ENCODE data around the gene TUBA4A.

Gene TUBA4A

GRCh38 chr2:219244789-219245147, 8.9 kb downstream of the TUBA4A start:
- no peak for DNase-seq (ENCODE audit: extremely low read depth in 1 of 2, low read depth in 1 of 2)

- no peak for DNase-seq (ENCODE audit: extremely low read depth in 1 of 2, low read depth in 1 of 2)
Measured at GRCh38 chr2:219243291-219243761, 10.4 kb downstream of the TUBA4A start.

- DNase-seq (ENCODE audit: extremely low read depth in 1 of 2, low read depth in 1 of 2), result no peak
Measured at GRCh38 chr2:219234331-219234730, 19.4 kb downstream of the TUBA4A start.

GRCh38 chr2:219230059-219230540, 23.6 kb downstream of the TUBA4A start:
- DNase-seq (ENCODE audit: extremely low read depth in 1 of 2, low read depth in 1 of 2), result no peak

- DNase-seq (ENCODE audit: extremely low read depth in 1 of 2, low read depth in 1 of 2), result peak; percentile 93 to 94
Measured at GRCh38 chr2:219229305-219230058, 24.2 kb downstream of the TUBA4A start, which contains the start of the genes ANKZF1 and ATG9A. Gene ANKZF1, plus strand, starts transcription at chr2:219229806. Its CDS starts 452 bp downstream, at chr2:219230258. Gene ATG9A, minus strand, starts transcription at chr2:219229636. Its CDS starts 1,612 bp downstream, at chr2:219228024.

GRCh38 chr2:219228911-219229304, 24.8 kb downstream of the TUBA4A start:
- DNase-seq (ENCODE audit: extremely low read depth in 1 of 2, low read depth in 1 of 2), result no peak

- no peak for DNase-seq (ENCODE audit: extremely low read depth in 1 of 2, low read depth in 1 of 2)
Measured at GRCh38 chr2:219228041-219228910, 25.4 kb downstream of the TUBA4A start.

- DNase-seq (ENCODE audit: extremely low read depth in 1 of 2, low read depth in 1 of 2), result no peak
Measured at GRCh38 chr2:219225350-219225749, 28.4 kb downstream of the TUBA4A start.

- DNase-seq (ENCODE audit: extremely low read depth in 1 of 2, low read depth in 1 of 2), result no peak
Measured at GRCh38 chr2:219223831-219224610, 29.7 kb downstream of the TUBA4A start.

GRCh38 chr2:219221957-219222518, 31.7 kb downstream of the TUBA4A start:
- DNase-seq (ENCODE audit: extremely low read depth in 1 of 2, low read depth in 1 of 2), result no peak

GRCh38 chr2:219220652-219221402, 32.9 kb downstream of the TUBA4A start:
- DNase-seq (ENCODE audit: extremely low read depth in 1 of 2, low read depth in 1 of 2), result no peak

- DNase-seq (ENCODE audit: extremely low read depth in 1 of 2, low read depth in 1 of 2), result no peak
Measured at GRCh38 chr2:219219784-219220532, 33.8 kb downstream of the TUBA4A start.

- DNase-seq (ENCODE audit: extremely low read depth in 1 of 2, low read depth in 1 of 2), result peak; percentile 68 to 73
Measured at GRCh38 chr2:219218732-219219701, 34.7 kb downstream of the TUBA4A start, which contains the start of gene ABCB6. Gene ABCB6, minus strand, starts transcription at chr2:219218958. Its CDS starts 285 bp downstream, at chr2:219218673.

GRCh38 chr2:219218217-219218731, 35.4 kb downstream of the TUBA4A start:
- no peak for DNase-seq (ENCODE audit: extremely low read depth in 1 of 2, low read depth in 1 of 2)

- no peak for DNase-seq (ENCODE audit: extremely low read depth in 1 of 2, low read depth in 1 of 2)
Measured at GRCh38 chr2:219216535-219216915, 37.2 kb downstream of the TUBA4A start.

- DNase-seq (ENCODE audit: extremely low read depth in 1 of 2, low read depth in 1 of 2), result no peak
Measured at GRCh38 chr2:219215871-219216534, 37.7 kb downstream of the TUBA4A start.

GRCh38 chr2:219214786-219215185, 38.9 kb downstream of the TUBA4A start:
- no peak for DNase-seq (ENCODE audit: extremely low read depth in 1 of 2, low read depth in 1 of 2)

Measured in activated CD8-positive, alpha-beta memory T cell treated with anti-CD3 and anti-CD28 coated beads for 1 hour (primary cell).